ENCODE measurements around the gene UBALD1.

The UBALD1 gene

GRCh38 chr16:4614571-4615383, at the start of gene UBALD1:
UBALD1 (minus strand) TSS chr16:4614888; CDS start chr16:4614797, 91 bp downstream.
- peak; percentile 91 for DNase-seq

- no peak for DNase-seq
Measured at GRCh38 chr16:4663777-4664465, 49.2 kb upstream of the UBALD1 start.

- DNase-seq, result no peak
Measured at GRCh38 chr16:4663465-4663776, 48.7 kb upstream of the UBALD1 start.

DNA sequence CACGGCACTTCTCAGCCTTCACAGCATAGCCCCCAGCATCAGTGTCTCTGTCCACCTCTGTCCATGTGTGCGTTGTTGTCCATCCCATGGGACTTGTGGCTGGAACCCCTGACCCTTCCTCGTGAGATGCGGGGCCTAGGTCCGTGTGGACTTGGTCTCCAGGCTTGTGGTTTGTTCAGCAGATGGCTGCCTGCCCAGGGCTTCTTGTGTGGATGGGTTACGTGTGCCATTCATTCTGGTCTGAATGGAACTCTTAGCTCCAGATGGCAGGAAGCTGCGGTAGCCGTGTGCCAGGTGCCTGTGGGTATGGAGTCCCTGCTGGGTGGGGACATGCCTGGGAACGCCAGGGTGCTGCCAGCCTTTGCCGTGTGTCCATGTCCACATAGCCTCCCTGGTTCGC, 47.0 kb upstream of the UBALD1 start:
- DNase-seq, result no peak

DNA sequence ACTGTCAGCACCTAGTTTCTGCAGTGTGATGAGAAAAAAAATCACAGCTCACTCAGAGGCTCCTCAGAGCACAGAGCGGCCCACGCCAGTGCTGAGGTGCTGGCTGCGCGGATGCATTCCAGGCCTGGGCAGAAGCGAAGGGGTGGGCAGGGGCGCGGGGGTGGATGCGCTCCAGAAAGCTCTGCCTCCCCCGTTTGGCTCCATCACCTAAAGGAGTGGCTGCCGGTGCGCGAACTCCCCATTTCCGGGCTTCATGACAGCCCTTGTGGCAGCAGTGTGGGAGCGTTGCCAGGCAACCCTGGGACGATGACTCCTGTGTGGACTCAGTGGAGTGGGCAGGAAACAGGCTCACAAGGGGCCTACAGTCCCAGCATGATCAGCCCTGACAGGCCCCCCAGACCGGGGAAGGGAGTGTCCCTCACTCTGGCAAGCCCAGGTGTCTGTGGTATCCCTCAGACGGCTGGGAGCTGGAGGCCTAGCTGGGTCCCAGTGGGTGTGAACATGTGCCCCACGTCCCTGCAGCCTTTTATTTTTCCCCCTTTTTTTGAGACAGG, 45.8 kb upstream of the UBALD1 start:
- DNase-seq, result no peak

DNA sequence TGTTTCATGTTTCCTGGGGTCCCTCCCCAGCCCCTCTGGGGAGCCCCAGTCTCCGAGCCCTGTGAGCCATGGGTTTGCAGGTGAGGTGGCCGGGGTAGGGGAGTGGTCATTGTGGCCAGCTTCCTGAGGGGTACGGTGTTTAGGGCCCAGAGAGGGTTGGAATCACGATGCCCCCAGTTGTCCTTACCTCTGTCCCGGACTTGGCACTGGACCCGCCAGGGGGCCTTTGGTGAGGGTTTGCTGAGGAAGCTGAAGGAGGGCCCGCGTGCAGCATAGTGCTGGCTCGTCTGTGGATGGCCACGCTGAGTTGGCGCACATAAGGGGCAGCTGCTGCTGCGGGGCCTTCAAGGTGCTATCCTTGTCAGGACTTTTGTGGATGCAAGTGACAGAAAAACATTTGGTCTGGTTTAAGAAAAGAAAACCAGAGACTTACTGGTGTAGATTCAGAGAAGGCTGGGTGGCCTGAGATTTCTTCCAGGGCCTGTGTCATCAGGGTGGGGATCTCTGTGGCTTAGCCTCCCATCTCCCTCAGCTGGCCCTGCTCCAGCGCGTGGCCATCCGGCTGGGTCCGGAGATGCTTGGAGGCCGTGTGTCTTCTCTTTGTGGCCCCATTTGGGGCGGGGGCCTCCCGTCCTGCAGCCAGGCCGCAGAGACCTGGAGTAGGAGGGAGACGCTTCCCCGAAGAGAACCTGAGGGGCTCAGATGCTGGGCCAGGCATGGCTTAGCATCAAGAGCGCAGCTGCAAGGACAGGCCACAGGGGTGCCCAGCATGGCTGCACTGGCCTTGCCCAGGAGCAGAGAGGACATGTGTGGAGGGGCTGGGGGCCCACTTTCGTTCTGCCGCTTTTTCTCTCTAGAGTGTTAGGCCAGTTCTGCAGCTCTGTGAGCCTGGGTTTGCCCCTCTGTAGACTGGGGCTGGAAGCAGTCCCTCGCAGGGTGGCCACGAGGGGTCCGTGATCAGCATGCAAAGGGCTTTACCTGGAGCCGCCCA, 45.0 kb upstream of the UBALD1 start:
- no peak for DNase-seq

DNA sequence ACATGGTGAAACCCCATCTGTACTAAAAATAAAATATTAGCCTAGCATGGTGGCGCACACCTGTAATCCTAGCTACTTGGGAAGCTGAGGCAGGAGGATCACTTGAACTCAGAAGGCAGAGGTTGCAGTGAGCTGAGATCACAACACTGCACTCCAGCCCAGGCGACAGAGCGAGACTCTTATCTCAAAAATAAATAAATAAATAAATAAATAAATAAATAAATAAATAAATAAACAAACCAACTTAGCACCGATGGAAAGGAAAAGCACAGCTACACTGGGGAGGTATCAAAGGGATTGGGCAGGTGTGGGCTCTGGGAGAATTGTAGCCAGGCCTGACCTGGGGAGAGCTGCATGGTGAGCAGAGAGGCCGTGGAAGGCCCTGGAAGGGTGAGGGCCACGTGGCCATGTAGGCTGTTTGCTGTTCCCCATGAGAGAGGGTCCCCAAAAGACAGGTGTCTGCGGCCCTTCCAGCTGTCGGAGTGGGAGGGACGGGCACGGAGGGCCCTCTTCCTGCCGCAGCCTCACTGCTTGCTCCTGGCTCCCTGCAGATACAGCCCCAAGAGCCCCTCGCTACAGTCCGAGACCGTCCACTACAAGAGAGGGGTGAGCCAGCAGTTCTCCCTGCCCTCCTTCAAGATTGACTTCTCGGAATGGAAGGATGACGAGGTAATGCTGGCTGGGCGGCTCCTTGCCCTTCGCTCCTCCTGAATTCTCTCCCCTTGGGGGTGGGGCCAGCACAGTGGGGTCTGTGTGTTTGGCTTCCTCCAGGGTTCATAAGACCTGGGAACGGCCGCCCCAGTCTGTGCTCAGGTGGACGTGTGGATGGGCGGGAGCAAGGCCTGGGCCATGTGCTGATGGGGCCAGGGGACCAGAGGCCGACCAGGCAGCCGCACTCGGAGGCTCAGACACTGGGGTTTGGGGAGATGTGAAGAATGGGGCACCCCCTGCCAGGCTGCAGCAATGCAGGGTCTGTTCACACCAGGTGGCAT, 42.3 kb upstream of the UBALD1 start:
- no peak for DNase-seq

DNA sequence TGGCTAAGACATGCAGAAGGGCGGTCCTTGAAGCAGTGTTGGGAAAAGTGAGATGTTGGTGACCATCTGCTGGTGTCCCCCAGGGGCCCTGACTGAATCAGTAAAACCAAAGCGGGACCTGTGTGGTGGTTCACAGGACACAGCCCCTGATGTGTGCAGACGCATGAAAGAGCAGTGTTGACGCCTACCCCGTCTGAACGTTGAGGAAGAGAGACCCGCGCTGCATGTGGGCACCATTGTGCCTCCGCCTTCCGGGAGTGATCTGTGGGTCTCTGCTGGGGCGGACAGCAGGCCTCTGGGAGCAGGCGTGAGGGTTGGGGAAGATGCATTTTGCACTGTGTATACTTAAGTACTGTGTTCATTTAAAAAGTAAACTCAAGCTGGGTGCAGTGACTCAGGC, 41.5 kb upstream of the UBALD1 start:
- no peak for DNase-seq

DNA sequence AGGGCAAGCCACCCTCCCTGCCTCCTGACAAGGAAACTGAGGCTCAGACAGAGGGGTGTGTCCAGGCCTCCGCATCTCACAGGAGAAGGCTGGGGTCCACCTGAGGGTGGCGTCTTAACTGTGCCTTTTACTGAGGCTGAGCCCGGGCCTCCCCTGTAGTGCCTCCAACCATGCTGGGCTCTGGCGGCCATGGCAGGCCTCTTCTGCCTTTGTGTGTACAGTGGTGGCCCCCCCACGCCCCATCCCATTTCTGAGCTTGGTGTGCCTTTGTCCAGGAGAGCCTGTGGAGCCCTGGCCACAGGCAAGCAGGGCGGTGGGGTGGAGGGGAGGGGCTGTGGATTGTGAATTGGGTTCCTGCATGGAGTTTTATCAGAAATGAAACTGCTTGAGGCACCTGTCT, 41.1 kb upstream of the UBALD1 start:
- no peak for DNase-seq

- no peak for DNase-seq
Measured at GRCh38 chr16:4654964-4655590, 40.4 kb upstream of the UBALD1 start.

- DNase-seq, result no peak
Measured at GRCh38 chr16:4654011-4654963, 39.6 kb upstream of the UBALD1 start.

GRCh38 chr16:4652561-4652960, 37.9 kb upstream of the UBALD1 start:
- DNase-seq, result no peak

DNA sequence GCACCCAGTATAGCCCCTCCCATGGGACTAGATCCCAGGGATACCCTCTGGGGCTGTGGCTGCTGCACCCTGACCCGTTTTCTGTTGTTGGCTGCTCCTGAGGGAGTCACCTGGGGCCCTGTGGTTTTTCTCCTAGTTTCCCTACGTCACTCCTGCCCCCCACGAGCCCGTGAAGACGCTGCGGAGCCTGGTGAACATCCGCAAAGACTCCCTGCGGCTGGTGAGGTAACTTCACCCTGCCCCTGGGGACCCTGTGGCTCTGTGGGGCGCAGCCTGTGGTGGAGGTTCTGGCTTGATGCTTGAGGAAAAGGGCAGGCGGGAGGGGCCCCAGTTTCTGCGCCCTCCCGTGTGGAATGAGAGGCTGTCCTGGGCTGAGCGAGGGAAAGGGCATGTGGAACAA, 37.1 kb upstream of the UBALD1 start:
- DNase-seq, result no peak

DNA sequence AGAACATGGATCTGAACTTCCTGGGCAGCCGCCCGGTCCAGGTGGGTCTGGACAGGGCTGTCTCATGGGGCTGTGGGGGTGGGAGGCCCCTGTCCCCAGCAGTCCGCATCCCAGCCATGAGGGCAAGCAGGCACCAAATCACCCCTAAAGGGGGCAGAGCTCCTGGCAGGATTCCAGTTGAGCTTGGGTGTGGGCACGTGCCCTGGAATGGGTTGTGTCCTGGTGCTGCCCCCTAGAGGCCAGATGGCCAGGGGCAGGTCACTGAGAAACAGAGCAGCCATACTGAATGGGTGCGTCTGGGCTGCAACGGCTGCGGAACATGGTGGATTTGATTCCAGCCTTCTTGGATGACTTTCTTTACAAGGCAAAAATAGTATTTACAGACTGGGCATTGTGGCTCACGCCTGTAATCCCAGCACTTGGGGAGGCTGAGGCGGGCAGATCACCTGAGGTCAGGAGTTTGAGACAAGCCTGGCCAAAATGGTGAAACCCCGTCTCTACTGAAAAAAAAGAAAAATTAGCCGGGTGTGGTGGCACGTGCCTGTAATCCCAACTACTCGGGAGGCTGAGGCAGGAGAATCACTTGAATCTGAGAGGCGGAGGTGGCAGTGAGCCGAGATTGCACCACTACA, 35.9 kb upstream of the UBALD1 start:
- DNase-seq, result peak; percentile 21

DNA sequence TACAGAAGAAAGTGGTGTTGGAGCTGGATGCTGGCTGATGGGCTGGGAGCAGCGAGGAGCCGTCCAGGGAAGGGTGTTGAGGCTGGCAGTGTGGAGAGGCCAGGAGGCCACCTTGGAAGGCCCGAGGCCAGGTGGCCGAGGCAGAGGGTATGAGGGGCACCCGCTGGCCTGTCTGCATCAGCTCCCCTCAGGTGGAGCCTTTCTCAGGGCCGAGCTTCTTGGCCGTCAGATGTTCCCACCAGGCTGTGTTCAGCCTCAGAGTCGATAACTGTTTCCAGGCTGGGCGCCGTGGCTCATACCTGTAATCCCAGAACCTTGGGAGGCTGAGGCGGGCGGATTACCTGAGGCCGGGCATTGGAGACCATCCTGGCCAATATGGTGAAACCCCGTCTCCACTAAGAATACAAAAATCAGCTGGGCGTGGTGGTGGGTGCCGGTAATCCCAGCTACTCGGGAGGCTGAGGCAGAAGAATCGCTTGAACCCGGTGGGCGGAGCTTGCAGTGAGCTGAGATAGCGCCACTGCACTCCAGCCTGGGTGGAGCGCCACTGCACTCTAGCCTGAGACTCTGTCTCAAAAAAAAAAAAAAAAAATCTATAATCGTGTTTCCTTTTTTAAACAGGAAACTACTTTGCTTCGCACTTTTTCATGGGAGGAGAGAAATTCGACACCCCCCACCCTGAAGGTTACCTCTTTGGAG, 35.2 kb upstream of the UBALD1 start:
- DNase-seq, result no peak

DNA sequence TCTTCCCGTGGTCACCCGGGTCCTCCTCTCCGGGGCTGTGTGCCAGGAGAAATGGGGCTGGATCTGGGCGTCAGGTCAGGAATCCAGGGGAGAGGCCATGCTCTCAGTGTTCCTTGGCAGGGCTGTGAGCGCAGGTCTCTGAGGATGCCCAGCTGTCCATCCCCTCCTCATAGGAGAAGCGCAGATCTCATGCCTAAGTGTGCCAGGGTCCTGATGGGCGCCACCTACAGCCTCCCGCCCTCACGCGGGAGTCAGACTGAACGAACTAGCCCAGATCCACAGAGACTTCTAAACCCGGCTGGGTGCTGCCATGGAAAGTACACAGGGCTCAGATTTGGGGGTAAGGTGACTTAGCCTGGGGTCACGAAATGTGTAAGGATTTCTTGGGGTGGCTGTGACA, 34.2 kb upstream of the UBALD1 start:
- no peak for DNase-seq

- no peak for DNase-seq
Measured at GRCh38 chr16:4647644-4647980, 32.9 kb upstream of the UBALD1 start.

- DNase-seq, result no peak
Measured at GRCh38 chr16:4646773-4647643, 32.3 kb upstream of the UBALD1 start.

Data from HCEC 1CT (cell line).